ENCODE data around the gene ARFRP1.

The ARFRP1 gene

GRCh38 chr20:63701329-63702035, 6.3 kb downstream of the ARFRP1 start:
- no peak for DNase-seq (ENCODE audit: low read depth)

GRCh38 chr20:63701051-63701328, 6.8 kb downstream of the ARFRP1 start:
- no peak for DNase-seq (ENCODE audit: low read depth)

- DNase-seq (ENCODE audit: low read depth): no peak
Measured at GRCh38 chr20:63700199-63701050, 7.4 kb downstream of the ARFRP1 start.

- no peak for DNase-seq (ENCODE audit: low read depth)
Measured at GRCh38 chr20:63699466-63700198, 8.1 kb downstream of the ARFRP1 start.

GRCh38 chr20:63698739-63699465, 8.9 kb downstream of the ARFRP1 start:
- DNase-seq (ENCODE audit: low read depth): peak; percentile 33

GRCh38 chr20:63697868-63698545, 9.8 kb downstream of the ARFRP1 start:
- no peak for DNase-seq (ENCODE audit: low read depth)

- DNase-seq (ENCODE audit: low read depth): no peak
Measured at GRCh38 chr20:63697357-63697867, 10.4 kb downstream of the ARFRP1 start.

- DNase-seq (ENCODE audit: low read depth): no peak
Measured at GRCh38 chr20:63696628-63697356, 11.0 kb downstream of the ARFRP1 start, which contains the start of gene TNFRSF6B. TNFRSF6B (plus strand) TSS chr20:63696652; CDS start chr20:63696768, 116 bp downstream.

- no peak for DNase-seq (ENCODE audit: low read depth)
Measured at GRCh38 chr20:63696306-63696627, 11.5 kb downstream of the ARFRP1 start.

- no peak for DNase-seq (ENCODE audit: low read depth)
Measured at GRCh38 chr20:63695424-63696305, 12.1 kb downstream of the ARFRP1 start.

GRCh38 chr20:63694584-63695423, 13.0 kb downstream of the ARFRP1 start:
- DNase-seq (ENCODE audit: low read depth): no peak

- DNase-seq (ENCODE audit: low read depth): no peak
Measured at GRCh38 chr20:63693733-63694583, 13.8 kb downstream of the ARFRP1 start.

- no peak for DNase-seq (ENCODE audit: low read depth)
Measured at GRCh38 chr20:63693083-63693732, 14.6 kb downstream of the ARFRP1 start.

GRCh38 chr20:63692436-63693082, 15.2 kb downstream of the ARFRP1 start:
- DNase-seq (ENCODE audit: low read depth): no peak

GRCh38 chr20:63691711-63692435, 15.9 kb downstream of the ARFRP1 start:
- DNase-seq (ENCODE audit: low read depth): no peak
